AG04449 (cell line): ENCODE measurements around the gene ARHGEF26.

ENCODE experiments used
- CTCF ChIA-PET: fragments of 350-600 bp; formaldehyde crosslinking; extraction: SDS; loops from one replicate; lab custom pipeline; 2021; ENCODE audit warnings: antibody characterized with exemption; lab: Yijun Ruan, JAX
- POLR2A ChIA-PET: fragments of 400-600, 350-600 bp; formaldehyde crosslinking; extraction: SDS; loops from one replicate; lab custom pipeline; 2020; ENCODE audit warnings: antibody characterized with exemption, inconsistent platforms; lab: Yijun Ruan, JAX
- DNase-seq: peaks from one replicate; pipeline ENCODE4 v3.0.0-alpha.2; 2010; ENCODE audit warnings: low read depth, low spot score
- H3K4me3 ChIP-seq: 2 replicates; pipeline ENCODE4 v1.5.1; 2011; ENCODE audit warnings: low read depth, mild to moderate bottlenecking, control low read depth, low read length
- CTCF ChIP-seq: IDR thresholded peaks from one replicate; pipeline ENCODE4 v1.5.1; 2011; ENCODE audit warnings: mild to moderate bottlenecking, moderate library complexity, low read length, control low read depth, inconsistent platforms; ENCODE audit not compliant: insufficient read depth; ENCODE audit errors: missing control alignments

The ARHGEF26 gene

GRCh38 chr3:154176036-154176435 lies 54.8 kb downstream of the ARHGEF26 start:
- ChIA-PET CTCF (no interaction called here), POLR2A (no interaction called here)
- DNase-seq, result no peak
- no peak overlapping the region for H3K4me3 ChIP-seq
- no peak for TF ChIP-seq CTCF

- POLR2A ChIA-PET, result no interaction called here
- CTCF ChIA-PET, result no interaction called here
- H3K4me3 ChIP-seq, result no peak overlapping the region
- DNase-seq, result no peak
- TF ChIP-seq CTCF, result no peak
Observed at GRCh38 chr3:154177406-154177805, 56.2 kb downstream of the ARHGEF26 start.

- CTCF ChIA-PET, result interaction anchor here (1.1 kb wide), 1 partner anchor 10 kb away, joined by 3 read pairs; no protein-coding TSS in a partner anchor
- POLR2A ChIA-PET, result no interaction called here
- DNase-seq, result no peak
- H3K4me3 ChIP-seq, result no peak overlapping the region
- TF ChIP-seq CTCF, result no peak
Observed at GRCh38 chr3:154178172-154178571, 57.0 kb downstream of the ARHGEF26 start.

- H3K4me3 ChIP-seq, result no peak overlapping the region
- DNase-seq, result no peak
- CTCF ChIA-PET, result no interaction called here
- TF ChIP-seq CTCF, result no peak
- POLR2A ChIA-PET, result no interaction called here
Observed at GRCh38 chr3:154180836-154181691, 59.9 kb downstream of the ARHGEF26 start.

- POLR2A ChIA-PET, result no interaction called here
- H3K4me3 ChIP-seq, result no peak overlapping the region
- CTCF ChIA-PET, result no interaction called here
- no peak for DNase-seq
- TF ChIP-seq CTCF, result no peak
Observed at GRCh38 chr3:154182322-154182922, 61.2 kb downstream of the ARHGEF26 start.

- POLR2A ChIA-PET, result no interaction called here
- DNase-seq, result no peak
Observed at GRCh38 chr3:154182975-154183374, 61.8 kb downstream of the ARHGEF26 start.

More at GRCh38 chr3:154182975-154183374, 61.8 kb downstream of the ARHGEF26 start:
- no peak for TF ChIP-seq CTCF
- CTCF ChIA-PET, result no interaction called here
- H3K4me3 ChIP-seq, result no peak overlapping the region
